IMR-90 (cell line): ENCODE data around the gene CD55. TPM values are rescaled to one million over a fixed set of nuclear protein-coding genes. Genes with fewer than 3 reads are reported as not detected.

Experiments
- ATAC-seq: fragments of 200-7000 bp; cut with Tn5 transposase; 2 replicates; pipeline ENCODE4 v1.9.1; 2020; ENCODE audit warnings: low read depth, mild to moderate bottlenecking, moderate library complexity
- BruUV-seq: library from RNA; stranded (reverse); fragments of 400-500 nt; replicated peaks from 2 replicates; lab custom pipeline; 2021; lab: Mats Ljungman, UMichigan
- CTCF ChIA-PET: fragments of 300-600 bp; formaldehyde crosslinking; extraction: SDS; loops from one replicate; lab custom pipeline; 2021; ENCODE audit warnings: antibody characterized with exemption; lab: Yijun Ruan, JAX
- POLR2A ChIA-PET: fragments of 300-600 bp; sonication (Branson Sonifier 250); formaldehyde crosslinking; loops from one replicate; lab custom pipeline; 2022; ENCODE audit warnings: antibody characterized with exemption; ENCODE audit not compliant: unreplicated experiment; lab: Charles Lee
- DNase-seq: peaks from one replicate; pipeline ENCODE4 v3.0.0; 2013
- H2AFZ ChIP-seq: replicated peaks from 2 replicates; pipeline ENCODE3; 2013; ENCODE audit warnings: low read length, mild to moderate bottlenecking; ENCODE audit not compliant: poor library complexity
- H2AK5ac ChIP-seq: 2 replicates; pipeline ENCODE4 v1.6.1; 2013; ENCODE audit warnings: low read depth, low read length, inconsistent platforms
- H2AK9ac ChIP-seq: replicated peaks from 2 replicates; pipeline ENCODE3; 2013; ENCODE audit warnings: mild to moderate bottlenecking, low read depth, low read length, moderate library complexity; ENCODE audit not compliant: poor library complexity
- H2BK120ac ChIP-seq: 2 replicates; pipeline ENCODE4 v1.6.1; 2013; ENCODE audit warnings: low read depth, low read length, inconsistent platforms
- H2BK15ac ChIP-seq: 3 replicates; pipeline ENCODE4 v1.6.1; 2013; ENCODE audit warnings: low read depth, low read length, inconsistent platforms
- H2BK20ac ChIP-seq: 2 replicates; pipeline ENCODE4 v1.6.1; 2013; ENCODE audit warnings: low read depth, mild to moderate bottlenecking, inconsistent platforms, low read length, moderate library complexity
- H2BK5ac ChIP-seq: 2 replicates; pipeline ENCODE4 v1.6.1; 2013; ENCODE audit warnings: mild to moderate bottlenecking, low read depth, low read length, inconsistent platforms; ENCODE audit not compliant: poor library complexity, severe bottlenecking
- H3K14ac ChIP-seq: replicated peaks from 2 replicates; pipeline ENCODE4 v1.6.1; 2013; ENCODE audit warnings: low read depth, low read length, inconsistent platforms
- H3K18ac ChIP-seq: 2 replicates; pipeline ENCODE4 v1.6.1; 2013; ENCODE audit warnings: low read depth, low read length, control low read depth
- H3K23ac ChIP-seq: 2 replicates; pipeline ENCODE4 v1.6.1; 2013; ENCODE audit warnings: low read depth, low read length, inconsistent platforms
- H3K27ac ChIP-seq: 2 replicates; pipeline ENCODE4 v1.5.1; 2013; ENCODE audit warnings: mild to moderate bottlenecking, control low read depth, low read length; ENCODE audit not compliant: insufficient read depth
- H3K27me3 ChIP-seq: 2 replicates; pipeline ENCODE4 v1.6.1; 2013; ENCODE audit warnings: low read length; ENCODE audit not compliant: control insufficient read depth, insufficient read depth
- H3K36me3 ChIP-seq: 2 replicates; pipeline ENCODE4 v1.6.1; 2013; ENCODE audit warnings: low read length, mixed read lengths; ENCODE audit not compliant: control insufficient read depth, insufficient read depth
- H3K4ac ChIP-seq: 2 replicates; pipeline ENCODE4 v1.6.1; 2013; ENCODE audit warnings: low read depth, low read length, inconsistent platforms
- H3K4me1 ChIP-seq: 2 replicates; pipeline ENCODE4 v1.6.1; 2013; ENCODE audit warnings: low read length, mixed read lengths; ENCODE audit not compliant: control insufficient read depth, insufficient read depth
- H3K4me2 ChIP-seq: 2 replicates; pipeline ENCODE4 v1.6.1; 2013; ENCODE audit warnings: low read depth, mild to moderate bottlenecking, control low read depth, low read length, moderate library complexity
- H3K4me3 ChIP-seq: 2 replicates; pipeline ENCODE4 v1.5.1; 2013; ENCODE audit warnings: low read depth, mild to moderate bottlenecking, control low read depth, low read length, moderate library complexity; ENCODE audit not compliant: insufficient read depth
- H3K56ac ChIP-seq: 2 replicates; pipeline ENCODE4 v1.6.1; 2013; ENCODE audit warnings: low read length, inconsistent platforms; ENCODE audit not compliant: insufficient read depth; ENCODE audit errors: extremely low read depth
- H3K79me1 ChIP-seq, 2 experiments: 2 replicates each; pipeline ENCODE4 v1.6.1; 2013; ENCODE audit warnings: low read length in 2 of 2, inconsistent platforms in 1 of 2, low read depth in 1 of 2
- H3K9ac ChIP-seq: 2 replicates; pipeline ENCODE4 v1.6.1; 2013; ENCODE audit warnings: low read depth, low read length, control low read depth
- H3K9me1 ChIP-seq: 2 replicates; pipeline ENCODE4 v1.6.1; 2013; ENCODE audit warnings: low read length, inconsistent platforms; ENCODE audit not compliant: insufficient read depth
- H3K9me3 ChIP-seq: 2 replicates; pipeline ENCODE4 v1.6.1; 2013; ENCODE audit warnings: low read length; ENCODE audit not compliant: control insufficient read depth, insufficient read depth
- H4K20me1 ChIP-seq: 2 replicates; pipeline ENCODE4 v1.6.1; 2013; ENCODE audit warnings: low read length, inconsistent platforms; ENCODE audit not compliant: insufficient read depth
- H4K5ac ChIP-seq: 2 replicates; pipeline ENCODE4 v1.6.1; 2013; ENCODE audit warnings: mild to moderate bottlenecking, low read depth, low read length, control low read depth
- H4K8ac ChIP-seq, 2 experiments: 2 replicates each; pipeline ENCODE4 v1.6.1; 2013; ENCODE audit warnings: low read depth in 2 of 2, low read length in 2 of 2, control low read depth in 1 of 2, inconsistent platforms in 1 of 2
- H4K91ac ChIP-seq: 2 replicates; pipeline ENCODE4 v1.6.1; 2013; ENCODE audit warnings: low read depth, low read length, inconsistent platforms; ENCODE audit not compliant: insufficient read depth
- CEBPB ChIP-seq: IDR thresholded peaks from 2 replicates; pipeline ENCODE4 v1.6.1; 2012; ENCODE audit warnings: low read depth, low read length, improper control_type of control experiment
- CHD1 ChIP-seq: IDR thresholded peaks from 2 replicates; pipeline ENCODE4 v1.6.1; 2012; ENCODE audit warnings: low read depth, low read length, improper control_type of control experiment
- CTCF ChIP-seq: conservative IDR thresholded peaks from 2 replicates; pipeline ENCODE4 v1.5.1; 2012; ENCODE audit warnings: mild to moderate bottlenecking, low read depth, low read length, improper control_type of control experiment
- FOS ChIP-seq: fragments of 150-350 bp; IDR thresholded peaks from 2 replicates; pipeline ENCODE4 v1.6.1; 2016; ENCODE audit warnings: low read depth, low read length
- MAFK ChIP-seq: IDR thresholded peaks from 2 replicates; pipeline ENCODE4 v1.6.1; 2012; ENCODE audit warnings: low read depth, low read length, improper control_type of control experiment
- MAZ ChIP-seq: IDR thresholded peaks from 2 replicates; pipeline ENCODE4 v1.6.1; 2012; ENCODE audit warnings: low read depth, mild to moderate bottlenecking, low read length, improper control_type of control experiment, moderate library complexity, borderline replicate concordance
- MXI1 ChIP-seq: IDR thresholded peaks from 2 replicates; pipeline ENCODE4 v1.6.1; 2012; ENCODE audit warnings: low read depth, mild to moderate bottlenecking, low read length, moderate library complexity, borderline replicate concordance
- NFE2L2 ChIP-seq: fragments of 150-350 bp; IDR thresholded peaks from 2 replicates; pipeline ENCODE4 v1.6.1; 2016; ENCODE audit warnings: low read depth, mild to moderate bottlenecking, low read length
- POLR2A ChIP-seq: IDR thresholded peaks from 2 replicates; pipeline ENCODE4 v1.6.1; 2012; ENCODE audit warnings: mild to moderate bottlenecking, low read depth, low read length
- RAD21 ChIP-seq: IDR thresholded peaks from 2 replicates; pipeline ENCODE4 v1.6.1; 2012; ENCODE audit warnings: low read length, improper control_type of control experiment
- RCOR1 ChIP-seq: IDR thresholded peaks from 2 replicates; pipeline ENCODE4 v1.6.1; 2012; ENCODE audit warnings: mild to moderate bottlenecking, low read length, improper control_type of control experiment; ENCODE audit not compliant: insufficient replicate concordance
- RFX5 ChIP-seq: IDR thresholded peaks from 2 replicates; pipeline ENCODE4 v1.8.0; 2012; ENCODE audit warnings: low read depth, mild to moderate bottlenecking, low read length, moderate library complexity
- SMC3 ChIP-seq: fragments of 150-350 bp; IDR thresholded peaks from 2 replicates; pipeline ENCODE4 v1.6.1; 2016; ENCODE audit warnings: low read depth, mild to moderate bottlenecking, antibody characterized with exemption, low read length, moderate library complexity
- WGBS, 2 experiments: methylation state at CpG; one replicate each; pipeline versions ENCODE4 v1.1.5 to v1.1.7; 2013; ENCODE audit warnings: missing lambda C conversion rate in 2 of 2; ENCODE audit not compliant: insufficient read length in 1 of 2; ENCODE audit errors: extremely low coverage in 2 of 2; 5-methylcytosine and 5-hydroxymethylcytosine counted together
- dilution Hi-C: fragments of 300-500 bp; cut with HindIII; formaldehyde crosslinking; loops from one replicate; pipeline ENCODE4 v1.14.3; 2018; ENCODE audit warnings: low sequenced_read_pairs; ENCODE audit not compliant: unreplicated experiment
- in situ Hi-C: fragments of 300-500 bp; cut with MboI; formaldehyde crosslinking; loops from 3 replicates; pipeline ENCODE4 v1.14.3; 2019; ENCODE audit warnings: low sequenced_read_pairs, inconsistent platforms, mixed read lengths
- intact Hi-C: fragments of 100-400 bp; cut with micrococcal nuclease; formaldehyde crosslinking; loops from 2 replicates; pipeline ENCODE4 v1.10.0; 2022
- polyA plus RNA-seq, 3 experiments: library from polyadenylated mRNA; depleted of rRNA; stranded (reverse); fragments of >200 nt; gene quantifications; 2 replicates each; pipeline ENCODE4 v1.2.3, GENCODE V29; 2012; ENCODE audit warnings: low replicate concordance in 1 of 3
- total RNA-seq: library from RNA; depleted of rRNA; stranded (reverse); fragments of >200 nt; gene quantifications from 2 replicates; pipeline ENCODE4 v1.2.3, GENCODE V29; 2012
- TF ChIP-seq, protein P1 (sequence below): fragments of 150-350 bp; IDR thresholded peaks from 2 replicates; pipeline ENCODE4 v1.6.1; 2016; ENCODE audit warnings: low read depth, mild to moderate bottlenecking, low read length, moderate library complexity, borderline replicate concordance
- TF ChIP-seq, protein P2 (sequence below): fragments of 150-350 bp; IDR thresholded peaks from 2 replicates; pipeline ENCODE4 v1.6.1; 2017; ENCODE audit warnings: mild to moderate bottlenecking, antibody characterized with exemption, low read length, low read depth

Gene CD55
- total and polyA plus RNA-seq, 2 of the 4 experiments (the other 2 are of a cell fraction) = 6.6 to 11.5 TPM

DNA sequence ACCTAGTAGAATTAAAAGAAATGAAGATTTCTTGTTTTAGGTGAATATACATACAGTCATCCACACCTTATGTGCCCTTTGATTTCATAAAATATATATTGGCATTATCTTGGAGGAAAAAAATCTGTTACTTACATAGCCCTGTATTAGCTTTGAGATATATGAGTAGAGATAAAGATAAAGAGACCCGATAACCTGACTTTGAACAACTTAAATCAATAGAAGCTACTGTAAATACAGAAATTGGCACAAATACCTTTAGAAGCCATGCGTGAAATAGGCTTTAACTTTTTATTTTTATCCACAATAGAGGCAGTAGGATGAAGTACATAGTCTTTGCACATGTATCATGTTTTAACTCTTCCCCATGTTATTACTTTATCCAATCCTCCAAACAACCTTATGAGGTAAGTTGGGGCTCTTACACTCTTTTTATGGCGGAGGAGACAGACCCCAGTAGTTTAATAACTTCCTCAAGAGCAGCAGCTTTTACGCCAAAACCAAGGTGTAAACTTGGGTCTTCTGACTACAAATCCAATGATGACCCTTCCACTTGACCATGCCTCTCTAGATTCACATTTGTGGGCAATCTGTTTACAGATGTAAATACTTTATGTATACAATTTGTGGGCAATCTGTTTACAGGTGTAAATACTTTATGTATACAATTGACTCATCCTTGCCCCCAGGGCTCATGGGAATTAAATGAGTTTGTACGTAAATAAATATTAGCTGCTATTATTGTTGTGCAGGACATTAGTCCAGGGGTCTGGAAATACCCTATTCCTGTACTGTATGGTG is 2.1 kb downstream of the CD55 start:
- no TSS peak for BruUV-seq
- in situ Hi-C loops (no loop called here), dilution Hi-C loops (no loop called here), intact Hi-C loops (loop anchor here (2.0 kb wide), 2 partner anchors 81 to 239 kb away; no protein-coding TSS in a partner anchor)
- H3K14ac ChIP-seq = no peak overlapping the region
- no peak overlapping the region for H2BK20ac ChIP-seq
- H3K4ac ChIP-seq = no peak overlapping the region
- H3K4me1 ChIP-seq = no peaks in the 10 kb centered on the region; the same call in 1 of the 2 replicates
- no peak overlapping the region for H2AFZ ChIP-seq
- DNase-seq = no peak
- no peak overlapping the region for H3K27ac ChIP-seq
- H2BK15ac ChIP-seq = no peak overlapping the region
- ChIA-PET POLR2A (no interaction called here), CTCF (interaction anchor here (0.6 kb wide), 1 partner anchor 176 kb away, joined by 4 read pairs; no protein-coding TSS in a partner anchor)
- H3K4me2 ChIP-seq = no peak overlapping the region
- no peaks in the 10 kb centered on the region for H3K9me3 ChIP-seq
- no peak overlapping the region for H4K8ac ChIP-seq
- no peak overlapping the region for H2AK9ac ChIP-seq
- H3K9me1 ChIP-seq = peaks cover 5% of the 10 kb centered on the region; the same call in 1 of the 2 replicates
- H3K56ac ChIP-seq = no peak overlapping the region
- H2AK5ac ChIP-seq = no peak overlapping the region
- H4K91ac ChIP-seq = no peak overlapping the region
- H4K5ac ChIP-seq = no peak overlapping the region
- ATAC-seq = no peak
- no peak overlapping the region for H2BK120ac ChIP-seq
- H3K36me3 ChIP-seq = peaks cover 6% of the 10 kb centered on the region
- H3K9ac ChIP-seq = no peak overlapping the region
- H3K18ac ChIP-seq = no peak overlapping the region
- no peaks in the 10 kb centered on the region for H4K20me1 ChIP-seq
- peaks cover 0 to 8% of the 10 kb centered on the region in 2 experiments; a peak in 2 of 4 replicates for H3K79me1 ChIP-seq
- no peak overlapping the region for H3K4me3 ChIP-seq
- no peak overlapping the region for H3K23ac ChIP-seq
- WGBS, 2 experiments = no CpG with 5 or more reads among the region's 5 CpGs
- H2BK5ac ChIP-seq = no peak overlapping the region
- H3K27me3 ChIP-seq = no peaks in the 10 kb centered on the region
- TF ChIP-seq CEBPB (no peak), MAZ (no peak), SMC3 (no peak), MAFK (no peak), RCOR1 (no peak), NFE2L2 (no peak), CHD1 (no peak), RFX5 (no peak), MXI1 (no peak), POLR2A (no peak), CTCF (no peak), RAD21 (no peak), FOS (no peak)
- TF ChIP-seq, protein P1, sequence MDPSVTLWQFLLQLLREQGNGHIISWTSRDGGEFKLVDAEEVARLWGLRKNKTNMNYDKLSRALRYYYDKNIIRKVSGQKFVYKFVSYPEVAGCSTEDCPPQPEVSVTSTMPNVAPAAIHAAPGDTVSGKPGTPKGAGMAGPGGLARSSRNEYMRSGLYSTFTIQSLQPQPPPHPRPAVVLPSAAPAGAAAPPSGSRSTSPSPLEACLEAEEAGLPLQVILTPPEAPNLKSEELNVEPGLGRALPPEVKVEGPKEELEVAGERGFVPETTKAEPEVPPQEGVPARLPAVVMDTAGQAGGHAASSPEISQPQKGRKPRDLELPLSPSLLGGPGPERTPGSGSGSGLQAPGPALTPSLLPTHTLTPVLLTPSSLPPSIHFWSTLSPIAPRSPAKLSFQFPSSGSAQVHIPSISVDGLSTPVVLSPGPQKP = no peak
- TF ChIP-seq, protein P2, sequence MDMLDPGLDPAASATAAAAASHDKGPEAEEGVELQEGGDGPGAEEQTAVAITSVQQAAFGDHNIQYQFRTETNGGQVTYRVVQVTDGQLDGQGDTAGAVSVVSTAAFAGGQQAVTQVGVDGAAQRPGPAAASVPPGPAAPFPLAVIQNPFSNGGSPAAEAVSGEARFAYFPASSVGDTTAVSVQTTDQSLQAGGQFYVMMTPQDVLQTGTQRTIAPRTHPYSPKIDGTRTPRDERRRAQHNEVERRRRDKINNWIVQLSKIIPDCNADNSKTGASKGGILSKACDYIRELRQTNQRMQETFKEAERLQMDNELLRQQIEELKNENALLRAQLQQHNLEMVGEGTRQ = no peak
